ENCODE data around the gene ADGRF3. TPM values are rescaled to one million over a fixed set of nuclear protein-coding genes. Genes with fewer than 3 reads are reported as not detected.

Gene ADGRF3
- total and polyA plus RNA-seq, 2 of the 13 experiments (the other 11 are each of a cell fraction or from before 2014, with no cell fraction given) = 0.40 to 1.5 TPM

- TF ChIP-seq ZHX1 (CRISPR knock-in tag; IDR thresholded peaks at IDR 0.05; ENCODE audit: low read depth) = no peak
- TF ChIP-seq SRSF1 (optimal IDR thresholded peaks at IDR 0.05; ENCODE audit: low read depth, low read length) = no peak
These were observed 48.3 kb downstream of the ADGRF3 start (continued) for GRCh38 chr2:26298286-26298637.

GRCh38 chr2:26297061-26297460, 49.5 kb downstream of the ADGRF3 start:
- peaks cover 2 to 34% of the 10 kb centered on the region in 2 experiments; a peak in 4 of 5 replicates for H3K27me3 ChIP-seq (ENCODE audit: control insufficient read depth in 1 of 2, insufficient read depth in 2 of 2, low read length in 2 of 2)
- ChIA-PET CTCF (ENCODE audit: low intra/inter-chr PET ratio, low total read pairs) (no interaction called here), POLR2A (interaction anchor here (4.0 kb wide), 1 partner anchor 52 kb away, joined by 32 read pairs; the partner anchor contains the start of genes HADHA and HADHB)
- no peak overlapping the region for H3K9ac ChIP-seq (ENCODE audit: insufficient read depth, low read depth, low read length)
- intact Hi-C loops (cut with micrococcal nuclease; ENCODE audit: unreplicated experiment) = no loop called here
- in situ Hi-C loops (cut with HindIII; ENCODE audit: extremely low pct_ligation_motif_present, low pct_unique_long_range_greater_than_20kb) = no loop called here
- no peaks in the 10 kb centered on the region for H3K36me3 ChIP-seq (replicated peaks in 1 of 2; ENCODE audit: control insufficient read depth in 1 of 2, insufficient read depth in 2 of 2, low read length in 2 of 2)
- no peak for FAIRE-seq
- no peaks in the 10 kb centered on the region for H3K79me2 ChIP-seq (ENCODE audit: insufficient read depth, low read length)
- ATAC-seq = no peak
- H3K27ac ChIP-seq (ENCODE audit: extremely low read length, insufficient read depth, low read length) = no peak overlapping the region
- no TSS peak for BruUV-seq (replicated peaks)
- no peaks in the 10 kb centered on the region for H3K9me3 ChIP-seq (ENCODE audit: low read length)
- no peaks in the 10 kb centered on the region for H4K20me1 ChIP-seq (ENCODE audit: insufficient read depth, low read length)
- no peak overlapping the region for H3K4me2 ChIP-seq (ENCODE audit: low read depth, low read length)
- no peak for DNase-seq (ENCODE audit: low spot score)
- H3K4me3 ChIP-seq (replicated peaks in 1 of 3; ENCODE audit: insufficient read depth in 1 of 3, low read depth in 2 of 3, low read length in 3 of 3) = no peak overlapping the region
- H2AFZ ChIP-seq (ENCODE audit: low read length) = no peak overlapping the region
- WGBS (ENCODE audit: low lambda C conversion rate) = 35% methylated on average over 3 of the region's 3 CpGs
- H3K4me1 ChIP-seq (ENCODE audit: insufficient read depth, low read length) = peaks cover 37% of the 10 kb centered on the region
- no peak for TF ChIP-seq RARG (CRISPR knock-in tag; IDR thresholded peaks at IDR 0.05; ENCODE audit: low read depth)
- no peak for TF ChIP-seq SOX5 (CRISPR knock-in tag; IDR thresholded peaks at IDR 0.05; ENCODE audit: borderline replicate concordance)
- TF ChIP-seq RFX1 (IDR thresholded peaks at IDR 0.05) = no peak
- no peak for TF ChIP-seq ZNF674 (CRISPR knock-in tag; IDR thresholded peaks at IDR 0.05; ENCODE audit: low read depth)
- no peak for TF ChIP-seq FOSL1 (CRISPR knock-in tag; IDR thresholded peaks at IDR 0.05; ENCODE audit: borderline replicate concordance)
- no peak for TF ChIP-seq AKAP8 (CRISPR knock-in tag; IDR thresholded peaks at IDR 0.05)
- TF ChIP-seq MLLT10 (CRISPR knock-in tag; IDR thresholded peaks at IDR 0.05) = no peak
- no peak for TF ChIP-seq ZNF496 (CRISPR knock-in tag; IDR thresholded peaks at IDR 0.05; ENCODE audit: insufficient replicate concordance)
- TF ChIP-seq ZBED4 (CRISPR knock-in tag; IDR thresholded peaks at IDR 0.05; ENCODE audit: borderline replicate concordance) = no peak
- no peak for TF ChIP-seq ARHGAP35 (CRISPR knock-in tag; IDR thresholded peaks at IDR 0.05; ENCODE audit: borderline replicate concordance)
- no peak for TF ChIP-seq ZNF597 (CRISPR knock-in tag; IDR thresholded peaks at IDR 0.05)
- no peak for TF ChIP-seq ZNF720 (CRISPR knock-in tag; IDR thresholded peaks at IDR 0.05)
- no peak for TF ChIP-seq DPF2 (CRISPR knock-in tag; IDR thresholded peaks at IDR 0.05; ENCODE audit: borderline replicate concordance, low read depth)
